ENCODE measurements around the gene U2AF2. TPM values are rescaled to one million over a fixed set of nuclear protein-coding genes. Genes with fewer than 3 reads are reported as not detected.

Gene U2AF2
- total RNA-seq, 1 donor from 2014 or later, result 275 TPM

- DNase-seq (ENCODE audit: low spot score, unreplicated experiment), result no peak
- TF ChIP-seq, protein P1, sequence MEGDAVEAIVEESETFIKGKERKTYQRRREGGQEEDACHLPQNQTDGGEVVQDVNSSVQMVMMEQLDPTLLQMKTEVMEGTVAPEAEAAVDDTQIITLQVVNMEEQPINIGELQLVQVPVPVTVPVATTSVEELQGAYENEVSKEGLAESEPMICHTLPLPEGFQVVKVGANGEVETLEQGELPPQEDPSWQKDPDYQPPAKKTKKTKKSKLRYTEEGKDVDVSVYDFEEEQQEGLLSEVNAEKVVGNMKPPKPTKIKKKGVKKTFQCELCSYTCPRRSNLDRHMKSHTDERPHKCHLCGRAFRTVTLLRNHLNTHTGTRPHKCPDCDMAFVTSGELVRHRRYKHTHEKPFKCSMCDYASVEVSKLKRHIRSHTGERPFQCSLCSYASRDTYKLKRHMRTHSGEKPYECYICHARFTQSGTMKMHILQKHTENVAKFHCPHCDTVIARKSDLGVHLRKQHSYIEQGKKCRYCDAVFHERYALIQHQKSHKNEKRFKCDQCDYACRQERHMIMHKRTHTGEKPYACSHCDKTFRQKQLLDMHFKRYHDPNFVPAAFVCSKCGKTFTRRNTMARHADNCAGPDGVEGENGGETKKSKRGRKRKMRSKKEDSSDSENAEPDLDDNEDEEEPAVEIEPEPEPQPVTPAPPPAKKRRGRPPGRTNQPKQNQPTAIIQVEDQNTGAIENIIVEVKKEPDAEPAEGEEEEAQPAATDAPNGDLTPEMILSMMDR (IDR thresholded peaks at IDR 0.05; ENCODE audit: unreplicated experiment), result no peak
- Mint-ChIP-seq H3K27me3 (no peaks in the 10 kb centered on the region), H3K9me3 (ENCODE audit: low read depth) (peaks cover 14% of the 10 kb centered on the region), H3K4me3 (ENCODE audit: low read depth) (no peak overlapping the region), H3K27ac (peak overlapping the region; percentile 37), H3K4me1 (ENCODE audit: low read depth) (peaks cover 7% of the 10 kb centered on the region), H3K36me3 (ENCODE audit: insufficient read depth) (peaks cover 47% of the 10 kb centered on the region)
Measured at GRCh38 chr19:55700813-55701212, 46.0 kb downstream of the U2AF2 start.

GRCh38 chr19:55702131-55702627 lies 47.3 kb downstream of the U2AF2 start:
- H3K27ac Mint-ChIP-seq, result peak overlapping the region; percentile 81
- peaks cover 47% of the 10 kb centered on the region for H3K36me3 Mint-ChIP-seq (ENCODE audit: insufficient read depth)
- no peaks in the 10 kb centered on the region for H3K27me3 Mint-ChIP-seq
- DNase-seq (ENCODE audit: low spot score, unreplicated experiment), result no peak
- H3K4me1 Mint-ChIP-seq (ENCODE audit: low read depth), result peaks cover 7% of the 10 kb centered on the region
- peak overlapping the region; percentile 0 for H3K4me3 Mint-ChIP-seq (ENCODE audit: low read depth)
- TF ChIP-seq, protein P1 (IDR thresholded peaks at IDR 0.05; ENCODE audit: unreplicated experiment), result no peak
- peaks cover 14% of the 10 kb centered on the region for H3K9me3 Mint-ChIP-seq (ENCODE audit: low read depth)

GRCh38 chr19:55703790-55704215 lies 49.0 kb downstream of the U2AF2 start:
- peaks cover 7% of the 10 kb centered on the region for H3K4me1 Mint-ChIP-seq (ENCODE audit: low read depth)
- no peak overlapping the region for H3K27ac Mint-ChIP-seq
- no peak overlapping the region for H3K4me3 Mint-ChIP-seq (ENCODE audit: low read depth)
- H3K27me3 Mint-ChIP-seq, result no peaks in the 10 kb centered on the region
- H3K36me3 Mint-ChIP-seq (ENCODE audit: insufficient read depth), result peaks cover 42% of the 10 kb centered on the region
- TF ChIP-seq, protein P1 (IDR thresholded peaks at IDR 0.05; ENCODE audit: unreplicated experiment), result peak; percentile 45
- DNase-seq (ENCODE audit: low spot score, unreplicated experiment), result no peak
- H3K9me3 Mint-ChIP-seq (ENCODE audit: low read depth), result peaks cover 17% of the 10 kb centered on the region

- peaks cover 20% of the 10 kb centered on the region for H3K9me3 Mint-ChIP-seq (ENCODE audit: low read depth)
- H3K27me3 Mint-ChIP-seq, result no peaks in the 10 kb centered on the region
- TF ChIP-seq, protein P1 (IDR thresholded peaks at IDR 0.05; ENCODE audit: unreplicated experiment), result no peak
- peaks cover 7% of the 10 kb centered on the region for H3K4me1 Mint-ChIP-seq (ENCODE audit: low read depth)
- no peak for DNase-seq (ENCODE audit: low spot score, unreplicated experiment)
- no peak overlapping the region for H3K4me3 Mint-ChIP-seq (ENCODE audit: low read depth)
- H3K36me3 Mint-ChIP-seq (ENCODE audit: insufficient read depth), result peaks cover 37% of the 10 kb centered on the region
- H3K27ac Mint-ChIP-seq, result peak overlapping the region; percentile 50
Measured at GRCh38 chr19:55704494-55705245, 49.8 kb downstream of the U2AF2 start.

- H3K4me3 Mint-ChIP-seq (ENCODE audit: low read depth), result no peak overlapping the region
- no peak overlapping the region for H3K27ac Mint-ChIP-seq
- peaks cover 7% of the 10 kb centered on the region for H3K4me1 Mint-ChIP-seq (ENCODE audit: low read depth)
- peaks cover 31% of the 10 kb centered on the region for H3K36me3 Mint-ChIP-seq (ENCODE audit: insufficient read depth)
- TF ChIP-seq, protein P1 (IDR thresholded peaks at IDR 0.05; ENCODE audit: unreplicated experiment), result no peak
- DNase-seq (ENCODE audit: low spot score, unreplicated experiment), result no peak
- no peaks in the 10 kb centered on the region for H3K27me3 Mint-ChIP-seq
- H3K9me3 Mint-ChIP-seq (ENCODE audit: low read depth), result peaks cover 23% of the 10 kb centered on the region
Measured at GRCh38 chr19:55705972-55706371, 51.1 kb downstream of the U2AF2 start.

Measured in progenitor cell of endocrine pancreas (in vitro differentiated cells).